GM18519 (cell line): ENCODE data around the gene THRA.

Source experiments
- ATAC-seq: cut with Tn5 transposase; IDR thresholded peaks from one replicate; pipeline ENCODE4 v1.9.1; 2021; ENCODE audit warnings: mild to moderate bottlenecking, moderate library complexity; ENCODE audit not compliant: unreplicated experiment, low FRiP score

THRA gene

GRCh38 chr17:40062329-40063186, at the start of gene THRA:
Gene THRA, plus strand, starts transcription at chr17:40062965. Its CDS starts 11,524 bp downstream, at chr17:40074489.
- ATAC-seq = no peak

GRCh38 chr17:40014375-40014980, 48.3 kb upstream of the THRA start:
- no peak for ATAC-seq

GRCh38 chr17:40015005-40015997, 47.5 kb upstream of the THRA start, which contains the start of gene CSF3:
Gene CSF3, plus strand, starts transcription at chr17:40015440. Its CDS starts 35 bp downstream, at chr17:40015475.
- no peak for ATAC-seq

- no peak for ATAC-seq
These were observed 46.5 kb upstream of the THRA start for GRCh38 chr17:40015998-40016985.

DNA sequence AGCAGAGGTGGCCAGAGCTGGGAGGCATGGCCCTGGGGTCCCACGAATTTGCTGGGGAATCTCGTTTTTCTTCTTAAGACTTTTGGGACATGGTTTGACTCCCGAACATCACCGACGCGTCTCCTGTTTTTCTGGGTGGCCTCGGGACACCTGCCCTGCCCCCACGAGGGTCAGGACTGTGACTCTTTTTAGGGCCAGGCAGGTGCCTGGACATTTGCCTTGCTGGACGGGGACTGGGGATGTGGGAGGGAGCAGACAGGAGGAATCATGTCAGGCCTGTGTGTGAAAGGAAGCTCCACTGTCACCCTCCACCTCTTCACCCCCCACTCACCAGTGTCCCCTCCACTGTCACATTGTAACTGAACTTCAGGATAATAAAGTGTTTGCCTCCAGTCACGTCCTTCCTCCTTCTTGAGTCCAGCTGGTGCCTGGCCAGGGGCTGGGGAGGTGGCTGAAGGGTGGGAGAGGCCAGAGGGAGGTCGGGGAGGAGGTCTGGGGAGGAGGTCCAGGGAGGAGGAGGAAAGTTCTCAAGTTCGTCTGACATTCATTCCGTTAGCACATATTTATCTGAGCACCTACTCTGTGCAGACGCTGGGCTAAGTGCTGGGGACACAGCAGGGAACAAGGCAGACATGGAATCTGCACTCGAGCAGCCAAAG, 45.2 kb upstream of the THRA start:
- no peak for ATAC-seq

- ATAC-seq = no peak
These were observed 44.3 kb upstream of the THRA start for GRCh38 chr17:40018211-40019121.

- no peak for ATAC-seq
These were observed 43.4 kb upstream of the THRA start for GRCh38 chr17:40019140-40019991.

- ATAC-seq = no peak
These were observed 42.6 kb upstream of the THRA start for GRCh38 chr17:40020146-40020545.

- ATAC-seq = no peak
These were observed 41.3 kb upstream of the THRA start for GRCh38 chr17:40021451-40021971.

GRCh38 chr17:40022497-40022896, 40.3 kb upstream of the THRA start:
- no peak for ATAC-seq

- ATAC-seq = no peak
These were observed 39.7 kb upstream of the THRA start for GRCh38 chr17:40022961-40023541.

- no peak for ATAC-seq
These were observed 39.0 kb upstream of the THRA start for GRCh38 chr17:40023590-40024292.

- no peak for ATAC-seq
These were observed 37.9 kb upstream of the THRA start for GRCh38 chr17:40024901-40025300.

- ATAC-seq = no peak
These were observed 37.2 kb upstream of the THRA start for GRCh38 chr17:40025559-40025958.

DNA sequence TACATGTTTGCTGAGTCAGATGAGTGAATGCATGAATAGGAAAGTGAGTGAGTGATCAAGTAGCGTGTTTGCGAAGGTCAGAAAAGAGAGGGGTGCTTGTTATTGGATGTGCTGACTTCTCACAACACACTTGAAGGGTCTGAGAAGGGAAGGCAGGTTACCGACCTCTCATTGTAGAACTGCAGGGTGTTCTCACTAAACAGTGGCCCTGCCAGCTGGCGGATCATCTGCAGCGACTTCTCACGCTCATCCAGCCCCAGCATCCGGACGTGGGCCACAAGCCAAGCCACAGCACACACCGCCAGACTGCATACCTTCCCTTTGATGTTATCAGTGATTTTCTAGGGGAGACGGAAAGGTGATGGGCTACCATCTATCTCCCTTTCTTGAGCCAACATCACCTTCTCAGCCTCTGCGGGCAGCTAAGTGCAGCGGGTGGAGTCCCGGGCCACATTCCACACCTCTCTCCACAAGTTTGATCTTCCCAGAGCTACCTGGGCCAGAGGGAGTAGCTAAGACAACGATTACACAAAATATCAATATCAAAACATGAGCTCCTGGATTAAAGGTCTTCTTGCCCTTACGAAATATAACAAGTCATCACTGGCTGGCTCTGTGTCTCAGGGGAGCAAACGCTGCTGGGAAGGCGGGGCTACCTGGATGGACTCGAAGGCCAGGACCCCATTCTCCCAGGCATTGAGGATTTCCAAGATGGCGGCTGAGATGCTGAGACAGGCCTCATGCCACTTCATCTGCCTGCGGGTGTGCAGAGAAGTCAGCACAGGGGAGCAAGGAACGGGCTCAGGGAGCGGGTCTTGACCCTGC, 36.6 kb upstream of the THRA start:
- ATAC-seq = no peak
